MM.1S (cell line): ENCODE measurements around the gene CLASP1.

Experiments used
- DNase-seq: peaks from one replicate; pipeline ENCODE4 v3.0.0-alpha.2; 2015
- H2AFZ ChIP-seq: fragments of 300-600 bp; sonication (generic); 2 replicates; pipeline ENCODE4 v1.6.0; 2016; ENCODE audit warnings: antibody characterized with exemption, low read length
- H3F3A ChIP-seq: fragments of 300-600 bp; sonication (generic); 2 replicates; pipeline ENCODE4 v1.6.1; 2016; ENCODE audit warnings: mild to moderate bottlenecking, antibody characterized with exemption, low read length, moderate library complexity, mixed read lengths; ENCODE audit not compliant: insufficient read depth
- H3K27ac ChIP-seq: fragments of 300-600 bp; sonication (generic); 2 replicates; pipeline ENCODE4 v1.5.1; 2016; ENCODE audit warnings: mild to moderate bottlenecking, low read length
- H3K27me3 ChIP-seq: fragments of 300-600 bp; sonication (generic); replicated peaks from 2 replicates; pipeline ENCODE4 v1.6.0; 2016; ENCODE audit warnings: low read length; ENCODE audit not compliant: insufficient read depth
- H3K36me3 ChIP-seq: fragments of 300-600 bp; sonication (generic); replicated peaks from 2 replicates; pipeline ENCODE4 v1.6.1; 2016; ENCODE audit warnings: mild to moderate bottlenecking, low read length, mixed read lengths; ENCODE audit not compliant: insufficient read depth
- H3K4me1 ChIP-seq: fragments of 300-600 bp; sonication (generic); 2 replicates; pipeline ENCODE4 v1.6.1; 2016; ENCODE audit warnings: low read length, mixed read lengths
- H3K4me2 ChIP-seq: fragments of 300-600 bp; sonication (generic); 2 replicates; pipeline ENCODE4 v1.6.0; 2016; ENCODE audit warnings: low read depth, low read length
- H3K4me3 ChIP-seq: fragments of 300-600 bp; sonication (generic); 2 replicates; pipeline ENCODE4 v1.5.1; 2016; ENCODE audit warnings: low read length, mixed read lengths
- H3K79me2 ChIP-seq: fragments of 300-600 bp; sonication (generic); 2 replicates; pipeline ENCODE4 v1.6.1; 2016; ENCODE audit warnings: mixed run types, low read length, mixed read lengths
- H3K9ac ChIP-seq: fragments of 300-600 bp; sonication (generic); 2 replicates; pipeline ENCODE4 v1.6.1; 2016; ENCODE audit warnings: low read length, mixed read lengths
- H3K9me2 ChIP-seq: fragments of 300-600 bp; sonication (generic); replicated peaks from 2 replicates; pipeline ENCODE4 v1.6.1; 2016; ENCODE audit warnings: mild to moderate bottlenecking, low read length, mixed read lengths; ENCODE audit not compliant: insufficient read depth
- H3K9me3 ChIP-seq: fragments of 300-600 bp; sonication (generic); replicated peaks from 2 replicates; pipeline ENCODE4 v1.6.1; 2016; ENCODE audit warnings: mild to moderate bottlenecking, low read length, mixed read lengths; ENCODE audit not compliant: insufficient read depth
- H4K20me1 ChIP-seq: fragments of 300-600 bp; sonication (generic); 2 replicates; pipeline ENCODE4 v1.6.1; 2016; ENCODE audit warnings: mild to moderate bottlenecking, low read length, moderate library complexity, mixed read lengths; ENCODE audit not compliant: insufficient read depth
- EZH2 ChIP-seq: fragments of 300-600 bp; sonication (generic); optimal IDR thresholded peaks from 2 replicates; pipeline ENCODE3; 2017; ENCODE audit warnings: low read depth, mild to moderate bottlenecking, antibody characterized with exemption, low read length, mixed read lengths
- EZH2phosphoT487 ChIP-seq: fragments of 300-600 bp; sonication (generic); IDR thresholded peaks from 2 replicates; pipeline ENCODE4 v1.6.1; 2018; ENCODE audit warnings: antibody characterized with exemption, low read length
- TF ChIP-seq, protein P1 (sequence below): fragments of 300-600 bp; sonication (generic); IDR thresholded peaks from 2 replicates; pipeline ENCODE4 v1.5.1; 2016; ENCODE audit warnings: antibody characterized with exemption, low read length, mixed read lengths

The CLASP1 gene

DNA sequence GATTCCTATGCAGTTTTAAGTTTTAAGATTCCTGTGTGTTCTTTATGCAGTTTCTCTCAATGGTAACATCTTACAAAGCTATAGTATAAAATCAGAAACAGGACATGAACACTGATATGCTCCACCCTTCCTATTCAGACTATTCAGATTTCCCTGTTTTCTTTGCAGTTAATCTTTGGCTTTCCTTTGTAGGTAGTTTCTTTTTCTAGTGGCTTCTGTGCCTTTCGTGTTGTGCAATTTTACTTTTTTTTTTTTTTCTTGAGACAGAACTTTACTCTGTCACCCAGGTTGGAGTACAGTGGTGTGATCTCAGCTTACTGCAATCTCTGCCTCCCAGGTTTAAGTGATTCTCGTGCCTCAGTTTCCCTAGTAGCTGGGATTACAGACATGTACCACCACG is 213.5 kb downstream of the CLASP1 start:
- no peaks in the 10 kb centered on the region for H3F3A ChIP-seq
- H3K9me3 ChIP-seq: no peaks in the 10 kb centered on the region
- H3K79me2 ChIP-seq: no peaks in the 10 kb centered on the region
- H3K4me3 ChIP-seq: no peak overlapping the region
- H3K9me2 ChIP-seq: no peaks in the 10 kb centered on the region
- H3K9ac ChIP-seq: no peak overlapping the region
- H3K4me2 ChIP-seq: no peak overlapping the region
- H3K36me3 ChIP-seq: no peaks in the 10 kb centered on the region
- H3K27me3 ChIP-seq: no peaks in the 10 kb centered on the region
- no peak overlapping the region for H2AFZ ChIP-seq
- no peaks in the 10 kb centered on the region for H3K4me1 ChIP-seq
- no peaks in the 10 kb centered on the region for H4K20me1 ChIP-seq
- DNase-seq: no peak
- no peak overlapping the region for H3K27ac ChIP-seq
- TF ChIP-seq, protein P1, sequence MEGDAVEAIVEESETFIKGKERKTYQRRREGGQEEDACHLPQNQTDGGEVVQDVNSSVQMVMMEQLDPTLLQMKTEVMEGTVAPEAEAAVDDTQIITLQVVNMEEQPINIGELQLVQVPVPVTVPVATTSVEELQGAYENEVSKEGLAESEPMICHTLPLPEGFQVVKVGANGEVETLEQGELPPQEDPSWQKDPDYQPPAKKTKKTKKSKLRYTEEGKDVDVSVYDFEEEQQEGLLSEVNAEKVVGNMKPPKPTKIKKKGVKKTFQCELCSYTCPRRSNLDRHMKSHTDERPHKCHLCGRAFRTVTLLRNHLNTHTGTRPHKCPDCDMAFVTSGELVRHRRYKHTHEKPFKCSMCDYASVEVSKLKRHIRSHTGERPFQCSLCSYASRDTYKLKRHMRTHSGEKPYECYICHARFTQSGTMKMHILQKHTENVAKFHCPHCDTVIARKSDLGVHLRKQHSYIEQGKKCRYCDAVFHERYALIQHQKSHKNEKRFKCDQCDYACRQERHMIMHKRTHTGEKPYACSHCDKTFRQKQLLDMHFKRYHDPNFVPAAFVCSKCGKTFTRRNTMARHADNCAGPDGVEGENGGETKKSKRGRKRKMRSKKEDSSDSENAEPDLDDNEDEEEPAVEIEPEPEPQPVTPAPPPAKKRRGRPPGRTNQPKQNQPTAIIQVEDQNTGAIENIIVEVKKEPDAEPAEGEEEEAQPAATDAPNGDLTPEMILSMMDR: no peak
- no peak for TF ChIP-seq EZH2
- TF ChIP-seq EZH2phosphoT487: no peak

DNA sequence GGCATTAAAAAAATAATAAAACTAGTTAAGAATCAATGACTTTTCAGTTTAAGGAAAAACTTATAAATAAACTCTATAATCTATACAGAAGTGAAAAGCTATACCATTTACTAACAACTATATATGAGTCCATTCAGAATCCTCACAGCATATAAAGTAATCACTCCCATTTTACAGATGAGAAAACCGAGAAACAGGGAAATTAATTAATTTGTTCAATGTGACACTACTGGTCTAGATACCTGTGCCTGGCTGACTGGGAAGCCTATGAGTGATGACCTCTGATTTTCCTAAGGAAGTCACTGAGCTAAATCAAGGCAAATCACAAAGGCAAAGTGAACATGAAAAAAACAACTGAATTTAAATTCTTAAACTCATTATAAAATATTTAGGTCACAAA is 218.0 kb downstream of the CLASP1 start:
- Histone ChIP-seq H3K4me1 (no peaks in the 10 kb centered on the region), H3K9ac (no peak overlapping the region), H3K79me2 (no peaks in the 10 kb centered on the region), H3K4me3 (no peak overlapping the region), H3K27ac (no peak overlapping the region), H3K9me2 (no peaks in the 10 kb centered on the region), H3K9me3 (no peaks in the 10 kb centered on the region), H2AFZ (no peak overlapping the region), H3F3A (no peaks in the 10 kb centered on the region), H3K4me2 (no peak overlapping the region), H3K36me3 (peaks cover 8% of the 10 kb centered on the region; the same call in 1 of the 2 replicates), H3K27me3 (no peaks in the 10 kb centered on the region), H4K20me1 (no peaks in the 10 kb centered on the region)
- no peak for DNase-seq
- TF ChIP-seq EZH2phosphoT487 (no peak), EZH2 (no peak)
- TF ChIP-seq, protein P1: no peak

DNA sequence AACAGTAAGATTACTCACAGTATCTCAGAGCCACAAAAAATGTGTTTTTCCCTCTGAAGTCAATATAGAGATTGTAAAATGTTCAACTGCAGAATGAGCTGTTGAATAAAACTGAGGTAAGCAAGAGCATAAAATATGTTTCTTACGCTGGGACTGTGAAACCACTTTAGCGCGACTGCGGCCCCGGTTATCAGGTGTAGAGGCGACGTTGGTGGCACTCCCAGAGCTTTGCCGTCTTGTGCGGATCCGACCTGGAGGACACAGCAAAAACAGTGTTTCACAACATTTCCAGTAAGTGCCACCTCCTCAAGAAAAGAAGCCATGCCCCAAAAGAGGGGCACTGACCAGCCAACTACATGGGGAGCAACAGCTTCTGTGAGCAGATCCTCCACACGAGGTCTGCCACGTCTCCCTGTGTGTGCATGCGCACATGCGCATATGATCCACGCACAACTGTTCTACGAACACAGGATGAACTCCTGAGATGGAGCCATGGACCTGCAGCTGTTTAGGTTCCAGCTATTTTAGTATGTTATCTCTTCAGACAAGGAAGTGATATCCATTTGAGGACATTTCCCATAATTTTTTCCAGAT is 219.2 kb downstream of the CLASP1 start:
- peaks cover 8% of the 10 kb centered on the region; the same call in 1 of the 2 replicates for H3K36me3 ChIP-seq
- TF ChIP-seq EZH2phosphoT487 (no peak), EZH2 (no peak)
- TF ChIP-seq, protein P1: no peak

More for the DNA sequence above, 219.2 kb downstream of the CLASP1 start:
- no peak overlapping the region for H3K27ac ChIP-seq
- no peak for DNase-seq
- H3K79me2 ChIP-seq: no peaks in the 10 kb centered on the region
- no peaks in the 10 kb centered on the region for H3F3A ChIP-seq
- no peaks in the 10 kb centered on the region for H3K4me1 ChIP-seq
- no peak overlapping the region for H3K4me3 ChIP-seq
- no peaks in the 10 kb centered on the region for H3K27me3 ChIP-seq
- no peak overlapping the region for H3K4me2 ChIP-seq
- no peak overlapping the region for H2AFZ ChIP-seq
- H4K20me1 ChIP-seq: no peaks in the 10 kb centered on the region
- H3K9me3 ChIP-seq: no peaks in the 10 kb centered on the region
- no peaks in the 10 kb centered on the region for H3K9me2 ChIP-seq
- no peak overlapping the region for H3K9ac ChIP-seq
